K562 (cell line): ENCODE measurements around the gene MYOZ2. TPM values are rescaled to one million over a fixed set of nuclear protein-coding genes. Genes with fewer than 3 reads are reported as not detected.

Experiments used
- ATF3 ChIP-seq, 2 experiments: fragments of 450-650 bp in 1 of 2; sonication (generic) in 1 of 2; formaldehyde crosslinking in 1 of 2; IDR thresholded peaks in 1 of 2; conservative IDR thresholded peaks in 1 of 2; 2 replicates each; pipeline versions ENCODE4 v1.6.1 to v1.8.1; 2016 to 2023; ENCODE audit warnings: mild to moderate bottlenecking in 2 of 2, moderate library complexity in 2 of 2, inconsistent platforms in 1 of 2, missing genetic modification reagents in 1 of 2
- ATF4 ChIP-seq: fragments of 450-650 bp; formaldehyde crosslinking; IDR thresholded peaks from 2 replicates; pipeline ENCODE4 v1.4.0; 2022; ENCODE audit warnings: mild to moderate bottlenecking, moderate library complexity
- BACH1 ChIP-seq: fragments of 200-800 bp; sonication (Bioruptor generic); IDR thresholded peaks from 2 replicates; pipeline ENCODE4 v1.6.1; 2016; ENCODE audit warnings: missing genetic modification characterization, missing compliant biosample characterization
- BCL6 ChIP-seq: fragments of 250-450 bp; sonication (Bioruptor Pico); IDR thresholded peaks from 2 replicates; pipeline ENCODE4 v1.4.0; 2020
- C11orf30 ChIP-seq: fragments of 450-650 bp; IDR thresholded peaks from 2 replicates; pipeline ENCODE4 v1.6.1; 2016; ENCODE audit warnings: low read depth, mild to moderate bottlenecking
- COPS2 ChIP-seq: fragments of 450-650 bp; conservative IDR thresholded peaks from 2 replicates; pipeline ENCODE4 v1.6.1; 2016; ENCODE audit warnings: mild to moderate bottlenecking, moderate library complexity
- DNMT1 ChIP-seq: fragments of 450-650 bp; IDR thresholded peaks from 2 replicates; pipeline ENCODE4 v1.6.1; 2016; ENCODE audit warnings: antibody characterized with exemption, mild to moderate bottlenecking
- E2F6 ChIP-seq, 2 experiments: IDR thresholded peaks; 2 replicates each; pipeline ENCODE4 v1.6.1; 2011; ENCODE audit warnings: borderline replicate concordance in 1 of 2, control low read depth in 1 of 2, low read depth in 1 of 2, low read length in 1 of 2, mild to moderate bottlenecking in 1 of 2, mixed read lengths in 1 of 2, moderate library complexity in 1 of 2; ENCODE audit not compliant: insufficient read depth in 1 of 2, insufficient read length in 1 of 2, poor library complexity in 1 of 2, severe bottlenecking in 1 of 2; ENCODE audit errors: extremely low read depth in 1 of 2
- GTF2A2 ChIP-seq: IDR thresholded peaks from 2 replicates; pipeline ENCODE4 v1.6.1; 2016; ENCODE audit warnings: mild to moderate bottlenecking, missing genetic modification characterization, missing compliant biosample characterization
- HINFP ChIP-seq: fragments of 450-650 bp; conservative IDR thresholded peaks from 2 replicates; pipeline ENCODE4 v1.6.1; 2016; ENCODE audit warnings: missing genetic modification characterization, low read depth, mild to moderate bottlenecking, control low read depth, missing compliant biosample characterization
- HNRNPL ChIP-seq: fragments of 200-400 bp; formaldehyde crosslinking; IDR thresholded peaks from 2 replicates; pipeline ENCODE4 v1.6.1; 2017; ENCODE audit warnings: low read depth, mild to moderate bottlenecking, low read length
- JUN ChIP-seq, 2 experiments: sonication (generic) in 1 of 2; formaldehyde crosslinking in 1 of 2; IDR thresholded peaks; 2 replicates each; pipeline versions ENCODE4 v1.6.1 to v1.8.0; 2012 to 2022; ENCODE audit warnings: borderline replicate concordance in 2 of 2, mild to moderate bottlenecking in 2 of 2, improper control_type of control experiment in 1 of 2, low read depth in 1 of 2, low read length in 1 of 2, missing genetic modification reagents in 1 of 2
- MTA2 ChIP-seq: fragments of 450-650 bp; IDR thresholded peaks from 2 replicates; pipeline ENCODE4 v1.6.1; 2016; ENCODE audit warnings: low read depth
- MYC ChIP-seq, 2 experiments: fragments of 250-450 bp in 1 of 2; sonication (Bioruptor Pico) in 1 of 2; IDR thresholded peaks; 2 replicates each; pipeline versions ENCODE4 v1.5.1 to v1.6.1; 2012 to 2021; ENCODE audit warnings: low read depth in 2 of 2, borderline replicate concordance in 1 of 2, improper control_type of control experiment in 1 of 2, low read length in 1 of 2, mild to moderate bottlenecking in 1 of 2, moderate library complexity in 1 of 2
- NEUROD1 ChIP-seq: fragments of 150-350 bp; IDR thresholded peaks from 2 replicates; pipeline ENCODE4 v1.6.1; 2014; ENCODE audit warnings: borderline replicate concordance, low read length, low read depth; ENCODE audit not compliant: partially characterized antibody
- NFE2 ChIP-seq: IDR thresholded peaks from 2 replicates; pipeline ENCODE4 v1.6.1; 2014; ENCODE audit warnings: antibody characterized with exemption, low read depth
- SFPQ ChIP-seq: fragments of 200-400 bp; formaldehyde crosslinking; IDR thresholded peaks from 2 replicates; pipeline ENCODE4 v1.6.1; 2017; ENCODE audit warnings: mild to moderate bottlenecking, low read depth, low read length, moderate library complexity
- SMARCC2 ChIP-seq: fragments of 450-650 bp; IDR thresholded peaks from 2 replicates; pipeline ENCODE4 v1.6.1; 2017; ENCODE audit warnings: antibody characterized with exemption, moderate library complexity, mild to moderate bottlenecking, low read depth
- ZNF212 ChIP-seq: fragments of 450-650 bp; formaldehyde crosslinking; IDR thresholded peaks from 2 replicates; pipeline ENCODE4 v1.4.0; 2020; ENCODE audit warnings: mild to moderate bottlenecking
- ZNF589 ChIP-seq: fragments of 200-800 bp; sonication (Bioruptor generic); IDR thresholded peaks from 2 replicates; pipeline ENCODE4 v1.6.1; 2016; ENCODE audit warnings: low read depth, missing genetic modification characterization, missing compliant biosample characterization
- ZSCAN32 ChIP-seq: fragments of 450-650 bp; formaldehyde crosslinking; IDR thresholded peaks from 2 replicates; pipeline ENCODE4 v1.4.0; 2020; ENCODE audit warnings: mild to moderate bottlenecking, moderate library complexity
- polyA plus RNA-seq, 8 experiments: library from polyadenylated mRNA; depleted of rRNA in 4 of 8; stranded (reverse) in 5 of 8; unstranded in 3 of 8; fragments of >200 nt; fragmentation: Nextera tagmentation in 2 of 8; fragmentation: Illumina TruSeq in 1 of 8; extraction: Ambion mirVana in 2 of 8; extraction: Trizol in 1 of 8; gene quantifications; 2 replicates each; pipeline versions ENCODE4 v1.2.1 to v1.2.3, GENCODE V29; 2011 to 2014; ENCODE audit warnings: inconsistent platforms in 1 of 8, missing spikeins in 1 of 8
- total RNA-seq, 7 experiments: library from RNA; depleted of rRNA in 6 of 7; stranded (reverse); fragments of >200 nt in 6 of 7; fragmentation: Illumina TruSeq in 2 of 7; extraction: Trizol in 2 of 7; gene quantifications; 2 replicates each; pipeline versions ENCODE4 v1.2.1 to v1.2.3, GENCODE V29; 2011 to 2021; ENCODE audit warnings: low replicate concordance in 1 of 7

Gene MYOZ2
- total and polyA plus RNA-seq, 9 of the 15 experiments (the other 6 are each of a cell fraction or from before 2014, with no cell fraction given): not detected

- TF ChIP-seq ATF3 (IDR thresholded peaks at IDR 0.05): peak; percentile 83
- no peak for TF ChIP-seq ATF3 (CRISPR knock-in tag; conservative IDR thresholded peaks at IDR 0.05)
- TF ChIP-seq MTA2: no peak
- TF ChIP-seq MYC (IDR thresholded peaks at IDR 0.05; ENCODE audit: low read depth, low read length): no peak
- TF ChIP-seq MYC (CRISPR knock-in tag; IDR thresholded peaks at IDR 0.05; ENCODE audit: borderline replicate concordance, low read depth): no peak
- TF ChIP-seq GTF2A2 (tag): no peak
- no peak for TF ChIP-seq BCL6 (CRISPR knock-in tag)
- TF ChIP-seq ZNF212 (CRISPR knock-in tag): no peak
- TF ChIP-seq E2F6 (IDR thresholded peaks at IDR 0.05; ENCODE audit: borderline replicate concordance in 1 of 2, extremely low read depth in 1 of 2, insufficient read depth in 1 of 2, insufficient read length in 1 of 2, low read depth in 1 of 2, low read length in 1 of 2, poor library complexity in 1 of 2, severe bottlenecking in 1 of 2): no peak
- peak; percentile 56; the same call in 1 of the 2 replicates for TF ChIP-seq JUN (IDR thresholded peaks at IDR 0.05; ENCODE audit: borderline replicate concordance, low read depth, low read length)
- TF ChIP-seq JUN (CRISPR knock-in tag; IDR thresholded peaks at IDR 0.05; ENCODE audit: borderline replicate concordance): no peak
- TF ChIP-seq HNRNPL: no peak
- TF ChIP-seq NEUROD1: no peak
- TF ChIP-seq COPS2: no peak
- no peak for TF ChIP-seq ZSCAN32 (CRISPR knock-in tag)
- TF ChIP-seq HINFP (tag): no peak
- peak; percentile 72; the same call in 1 of the 2 replicates for TF ChIP-seq ATF4 (CRISPR knock-in tag)
- TF ChIP-seq SFPQ: no peak
- TF ChIP-seq SMARCC2: no peak
- peak; percentile 22; the same call in 1 of the 2 replicates for TF ChIP-seq BACH1 (tag)
- TF ChIP-seq DNMT1: no peak
- peak; percentile 27; the same call in 1 of the 2 replicates for TF ChIP-seq C11orf30
- TF ChIP-seq NFE2: peak; percentile 43; the same call in 1 of the 2 replicates
- no peak; the same call in none of the 2 replicates for TF ChIP-seq ZNF589 (CRISPR knock-in tag)
Measured at GRCh38 chr4:119103263-119103662, 32.4 kb upstream of the MYOZ2 start (continued).
